Stimulated activated naive CD8-positive, alpha-beta T cell treated with anti-CD3 and anti-CD28 coated beads, Interleukin-15, Interleukin-2, amounts not matched to agents 100 ng/mL and 50 ng/mL, for 24 hours (primary cell): Measurements from ENCODE around the gene THAP7.

Experiments used
- H3K27ac Mint-ChIP-seq: one replicate; pipeline ENCODE4 v1.8.0; 2021; ENCODE audit warnings: mild to moderate bottlenecking, mixed read lengths
- H3K27me3 Mint-ChIP-seq: one replicate; pipeline ENCODE4 v1.8.0; 2021; ENCODE audit warnings: mixed read lengths
- H3K36me3 Mint-ChIP-seq: one replicate; pipeline ENCODE4 v1.8.0; 2021; ENCODE audit warnings: low read depth, mixed read lengths
- H3K4me1 Mint-ChIP-seq: one replicate; pipeline ENCODE4 v1.8.0; 2021; ENCODE audit warnings: low read depth, mixed read lengths
- H3K4me3 Mint-ChIP-seq: one replicate; pipeline ENCODE4 v1.8.0; 2021; ENCODE audit warnings: mild to moderate bottlenecking, mixed read lengths
- H3K9me3 Mint-ChIP-seq: one replicate; pipeline ENCODE4 v1.8.0; 2021; ENCODE audit warnings: mixed read lengths

Gene THAP7

DNA sequence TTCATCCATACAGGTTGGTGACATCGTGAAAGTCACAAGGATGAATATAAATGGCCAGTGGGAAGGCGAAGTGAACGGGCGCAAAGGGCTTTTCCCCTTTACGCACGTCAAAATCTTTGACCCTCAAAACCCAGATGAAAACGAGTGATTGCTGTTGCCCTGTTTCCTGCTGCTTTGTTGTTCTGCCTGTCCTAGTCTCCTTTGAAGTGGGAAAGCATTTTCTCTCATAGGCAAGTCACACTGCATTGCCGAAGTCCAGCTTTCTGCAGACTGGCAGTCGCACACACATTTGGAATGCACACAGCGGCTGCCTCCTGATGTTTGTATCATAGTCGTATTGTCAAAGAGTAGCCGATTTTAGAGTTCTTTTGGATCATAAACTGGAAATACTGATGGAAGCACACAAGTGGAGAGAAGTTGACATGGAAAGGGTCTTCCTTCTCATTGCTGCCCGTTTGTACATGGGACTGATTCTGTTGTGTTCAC is 52.2 kb downstream of the THAP7 start:
- Mint-ChIP-seq H3K36me3 (peaks cover 58% of the 10 kb centered on the region), H3K9me3 (no peaks in the 10 kb centered on the region), H3K27me3 (no peaks in the 10 kb centered on the region), H3K4me1 (peaks cover 35% of the 10 kb centered on the region), H3K27ac (no peak overlapping the region), H3K4me3 (no peak overlapping the region)
